HEK293T (cell line): Measurements from ENCODE around the gene RPL18.

ENCODE experiments used
- BHLHE40 ChIP-seq: fragments of 450-650 bp; IDR thresholded peaks from 2 replicates; pipeline ENCODE4 v1.6.1; 2016; ENCODE audit warnings: mild to moderate bottlenecking, moderate library complexity, borderline replicate concordance
- FOXK2 ChIP-seq: fragments of 450-650 bp; IDR thresholded peaks from 2 replicates; pipeline ENCODE4 v1.6.1; 2016; ENCODE audit warnings: mild to moderate bottlenecking
- FOXM1 ChIP-seq: fragments of 450-650 bp; IDR thresholded peaks from 2 replicates; pipeline ENCODE4 v1.6.1; 2017; ENCODE audit warnings: mild to moderate bottlenecking, borderline replicate concordance
- HDGF ChIP-seq: fragments of 450-650 bp; IDR thresholded peaks from 2 replicates; pipeline ENCODE4 v1.6.1; 2017; ENCODE audit warnings: antibody characterized with exemption, borderline replicate concordance
- L3MBTL2 ChIP-seq: fragments of 450-650 bp; conservative IDR thresholded peaks from 2 replicates; pipeline ENCODE4 v1.6.1; 2016; ENCODE audit warnings: mild to moderate bottlenecking
- NFRKB ChIP-seq: fragments of 450-650 bp; IDR thresholded peaks from 2 replicates; pipeline ENCODE4 v1.6.1; 2016; ENCODE audit warnings: mild to moderate bottlenecking, moderate library complexity
- SP1 ChIP-seq: fragments of 450-650 bp; IDR thresholded peaks from 2 replicates; pipeline ENCODE4 v1.6.1; 2017
- SUZ12 ChIP-seq: fragments of 450-650 bp; IDR thresholded peaks from 2 replicates; pipeline ENCODE4 v1.6.1; 2016; ENCODE audit warnings: mild to moderate bottlenecking
- TARDBP ChIP-seq: fragments of 450-650 bp; IDR thresholded peaks from 2 replicates; pipeline ENCODE4 v1.6.1; 2016
- ZNF384 ChIP-seq: fragments of 450-650 bp; IDR thresholded peaks from 2 replicates; pipeline ENCODE4 v1.6.1; 2016
- TF ChIP-seq, protein P1 (sequence below): fragments of 450-650 bp; IDR thresholded peaks from 2 replicates; pipeline ENCODE4 v1.6.1; 2016

DNA sequence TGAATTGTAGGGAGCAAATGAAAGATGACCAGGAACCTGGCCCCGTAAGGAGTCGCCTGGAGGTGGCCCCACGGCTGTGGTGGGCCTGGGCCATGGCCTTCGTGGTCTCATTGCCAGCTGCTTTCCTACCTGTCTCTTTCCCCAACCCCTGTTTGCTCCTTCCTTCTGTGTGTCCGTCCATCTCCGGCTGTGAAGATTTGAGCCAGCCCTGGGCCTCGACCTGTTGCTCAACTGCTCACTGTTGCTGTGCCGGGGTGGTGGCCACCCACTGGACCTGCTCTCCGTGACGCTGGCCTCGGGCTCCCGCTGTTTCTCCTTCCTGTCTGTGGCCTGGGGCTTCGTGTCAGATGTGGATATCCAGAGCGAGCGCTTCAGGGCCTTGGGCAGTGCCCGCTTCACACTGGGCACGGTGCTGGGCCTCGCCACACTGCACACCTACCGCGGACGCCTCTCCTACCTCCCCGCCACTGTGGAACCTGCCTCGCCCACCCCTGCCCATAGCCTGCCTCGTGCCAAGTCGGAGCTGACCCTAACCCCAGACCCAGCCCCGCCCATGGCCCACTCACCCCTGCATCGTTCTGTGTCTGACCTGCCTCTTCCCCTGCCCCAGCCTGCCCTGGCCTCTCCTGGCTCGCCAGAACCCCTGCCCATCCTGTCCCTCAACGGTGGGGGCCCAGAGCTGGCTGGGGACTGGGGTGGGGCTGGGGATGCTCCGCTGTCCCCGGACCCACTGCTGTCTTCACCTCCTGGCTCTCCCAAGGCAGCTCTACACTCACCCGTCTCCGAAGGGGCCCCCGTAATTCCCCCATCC is 9.7 kb upstream of the RPL18 start:
- no peak for TF ChIP-seq SP1
- TF ChIP-seq, protein P1, sequence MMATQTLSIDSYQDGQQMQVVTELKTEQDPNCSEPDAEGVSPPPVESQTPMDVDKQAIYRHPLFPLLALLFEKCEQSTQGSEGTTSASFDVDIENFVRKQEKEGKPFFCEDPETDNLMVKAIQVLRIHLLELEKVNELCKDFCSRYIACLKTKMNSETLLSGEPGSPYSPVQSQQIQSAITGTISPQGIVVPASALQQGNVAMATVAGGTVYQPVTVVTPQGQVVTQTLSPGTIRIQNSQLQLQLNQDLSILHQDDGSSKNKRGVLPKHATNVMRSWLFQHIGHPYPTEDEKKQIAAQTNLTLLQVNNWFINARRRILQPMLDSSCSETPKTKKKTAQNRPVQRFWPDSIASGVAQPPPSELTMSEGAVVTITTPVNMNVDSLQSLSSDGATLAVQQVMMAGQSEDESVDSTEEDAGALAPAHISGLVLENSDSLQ, result no peak
- no peak for TF ChIP-seq TARDBP
- TF ChIP-seq FOXM1, result no peak
- TF ChIP-seq FOXK2, result no peak
- TF ChIP-seq SUZ12, result no peak
- no peak for TF ChIP-seq ZNF384
- no peak for TF ChIP-seq HDGF
- TF ChIP-seq BHLHE40, result no peak
- no peak for TF ChIP-seq NFRKB
- no peak for TF ChIP-seq L3MBTL2
